RWPE2 (cell line): ENCODE measurements around the gene NYAP2.

Experiments
- ATAC-seq: fragments of 200-7000 bp; cut with Tn5 transposase; 3 replicates; pipeline ENCODE4 v1.9.1; 2021; ENCODE audit warnings: low read depth
- DNase-seq: peaks from one replicate; pipeline ENCODE4 v3.0.0-alpha.2; 2020; ENCODE audit warnings: low spot score
- H3K27ac ChIP-seq: fragments of 450-650 bp; 2 replicates; pipeline ENCODE4 v1.5.1; 2017; ENCODE audit warnings: mild to moderate bottlenecking; ENCODE audit not compliant: poor library complexity, severe bottlenecking
- H3K27me3 ChIP-seq: fragments of 250-450 bp; sonication (Bioruptor Pico); 2 replicates; pipeline ENCODE4 v1.5.1; 2021; ENCODE audit warnings: mild to moderate bottlenecking, moderate library complexity; ENCODE audit not compliant: insufficient read depth, poor library complexity, severe bottlenecking
- H3K36me3 ChIP-seq: fragments of 250-450 bp; sonication (Bioruptor Pico); 2 replicates; pipeline ENCODE4 v1.5.1; 2020; ENCODE audit warnings: low read depth, mild to moderate bottlenecking, moderate library complexity
- H3K4me1 ChIP-seq: fragments of 250-450 bp; sonication (Bioruptor Pico); 2 replicates; pipeline ENCODE4 v1.5.1; 2021; ENCODE audit warnings: mild to moderate bottlenecking, moderate library complexity; ENCODE audit not compliant: insufficient read depth, poor library complexity, severe bottlenecking
- H3K4me3 ChIP-seq: fragments of 250-450 bp; sonication (Bioruptor Pico); 2 replicates; pipeline ENCODE4 v1.5.1; 2021; ENCODE audit warnings: mild to moderate bottlenecking, moderate library complexity; ENCODE audit not compliant: severe bottlenecking
- H3K9me3 ChIP-seq: fragments of 250-450 bp; sonication (Bioruptor Pico); 2 replicates; pipeline ENCODE4 v1.5.1; 2021; ENCODE audit warnings: mild to moderate bottlenecking, moderate library complexity; ENCODE audit not compliant: severe bottlenecking
- CTCF ChIP-seq: fragments of 450-650 bp; IDR thresholded peaks from one replicate; pipeline ENCODE4 v1.5.1; 2017; ENCODE audit warnings: mild to moderate bottlenecking, moderate library complexity; ENCODE audit not compliant: poor library complexity, severe bottlenecking

The NYAP2 gene

GRCh38 chr2:225456619-225457260 lies 57.2 kb downstream of the NYAP2 start:
- Histone ChIP-seq H3K9me3 (no peaks in the 10 kb centered on the region), H3K36me3 (no peaks in the 10 kb centered on the region), H3K27me3 (no peaks in the 10 kb centered on the region), H3K27ac (no peak overlapping the region), H3K4me1 (no peaks in the 10 kb centered on the region), H3K4me3 (no peak overlapping the region)
- DNase-seq (no peak), ATAC-seq (no peak)
- TF ChIP-seq CTCF, result no peak

GRCh38 chr2:225457482-225457881 lies 58.0 kb downstream of the NYAP2 start:
- Histone ChIP-seq H3K36me3 (no peaks in the 10 kb centered on the region), H3K4me1 (no peaks in the 10 kb centered on the region), H3K9me3 (no peaks in the 10 kb centered on the region), H3K4me3 (no peak overlapping the region), H3K27me3 (no peaks in the 10 kb centered on the region), H3K27ac (no peak overlapping the region)
- ATAC-seq (no peak), DNase-seq (no peak)
- TF ChIP-seq CTCF, result no peak

GRCh38 chr2:225458431-225459117 lies 59.1 kb downstream of the NYAP2 start:
- no peaks in the 10 kb centered on the region for H3K9me3 ChIP-seq
- no peaks in the 10 kb centered on the region for H3K4me1 ChIP-seq
- no peaks in the 10 kb centered on the region for H3K27me3 ChIP-seq
- DNase-seq (no peak), ATAC-seq (no peak)
- H3K27ac ChIP-seq, result no peak overlapping the region
- H3K36me3 ChIP-seq, result no peaks in the 10 kb centered on the region
- H3K4me3 ChIP-seq, result no peak overlapping the region
- TF ChIP-seq CTCF, result no peak

GRCh38 chr2:225462417-225462816 lies 62.9 kb downstream of the NYAP2 start:
- no peak for TF ChIP-seq CTCF
- DNase-seq (no peak), ATAC-seq (no peak)
- H3K27ac ChIP-seq, result no peak overlapping the region
- H3K4me3 ChIP-seq, result no peak overlapping the region
- no peaks in the 10 kb centered on the region for H3K4me1 ChIP-seq
- H3K9me3 ChIP-seq, result no peaks in the 10 kb centered on the region
- no peaks in the 10 kb centered on the region for H3K27me3 ChIP-seq
- no peaks in the 10 kb centered on the region for H3K36me3 ChIP-seq

GRCh38 chr2:225462945-225463344 lies 63.4 kb downstream of the NYAP2 start:
- no peaks in the 10 kb centered on the region for H3K27me3 ChIP-seq
- no peak for TF ChIP-seq CTCF
- peak; percentile 48; the same call in 1 of the 3 replicates for ATAC-seq
- no peak overlapping the region for H3K4me3 ChIP-seq
- H3K27ac ChIP-seq, result no peak overlapping the region
- no peaks in the 10 kb centered on the region for H3K4me1 ChIP-seq
- H3K9me3 ChIP-seq, result no peaks in the 10 kb centered on the region
- DNase-seq, result no peak
- no peaks in the 10 kb centered on the region for H3K36me3 ChIP-seq
